ENCODE measurements around the gene RSPH9. TPM values are rescaled to one million over a fixed set of nuclear protein-coding genes. Genes with fewer than 3 reads are reported as not detected.

Gene RSPH9
- total and polyA plus RNA-seq, 7 experiments from 2014 or later, result 0.96 to 1.1 TPM; not detected in 5

DNA sequence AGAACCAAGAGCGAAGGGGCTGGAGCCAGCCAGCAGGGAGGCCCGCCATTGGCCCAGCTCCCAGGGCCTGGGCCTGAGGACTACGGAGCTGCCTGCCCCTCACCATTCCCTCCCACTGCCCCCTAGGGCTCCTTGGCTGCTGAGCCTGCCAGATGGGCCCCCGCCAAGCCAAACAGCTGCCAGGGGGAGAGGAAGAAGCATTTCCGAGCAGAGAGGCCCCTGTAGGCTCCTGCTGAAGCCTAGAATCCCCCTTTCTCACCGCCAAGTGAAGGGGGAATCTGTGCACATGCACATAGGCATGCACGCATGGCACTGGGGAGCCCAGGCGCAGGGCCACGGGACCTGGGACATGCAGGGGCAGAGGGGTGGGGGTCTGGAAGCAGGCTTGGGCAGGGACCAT is 71.3 kb downstream of the RSPH9 start:
- intact Hi-C loops (cut with micrococcal nuclease), result no loop called here
- H3K27ac ChIP-seq (ENCODE audit: low read depth, low read length), result no peak overlapping the region
- H3K27me3 ChIP-seq (ENCODE audit: control insufficient read depth in 2 of 2, insufficient read depth in 2 of 2, low read length in 2 of 2), result no peaks in the 10 kb centered on the region
- no peaks in the 10 kb centered on the region for H3K36me3 Mint-ChIP-seq
- peaks cover 0 to 5% (median 0%) of the 10 kb centered on the region in 7 donors for H3K4me1 Mint-ChIP-seq
- no peak overlapping the region for H3K4me3 Mint-ChIP-seq
- no peaks in the 10 kb centered on the region for H3K9me3 ChIP-seq (ENCODE audit: control insufficient read depth in 2 of 3, low read length in 3 of 3)
- CTCF ChIA-PET, result interaction anchor here (1.5 kb wide), 1 partner anchor 45 kb away, joined by 3 read pairs; no protein-coding TSS in a partner anchor
- no peak overlapping the region for H3K4me3 ChIP-seq (ENCODE audit: low read length)
- ATAC-seq, result no peak
- no peak overlapping the region for H3K27ac Mint-ChIP-seq
- no peaks in the 10 kb centered on the region for H3K36me3 ChIP-seq (ENCODE audit: control insufficient read depth in 2 of 3, insufficient read depth in 3 of 3, low read length in 3 of 3)
- H3K9me3 Mint-ChIP-seq, result no peaks in the 10 kb centered on the region
- POLR2A ChIA-PET, result no interaction called here
- no peaks in the 10 kb centered on the region for H3K4me1 ChIP-seq (ENCODE audit: control insufficient read depth in 2 of 2, insufficient read depth in 2 of 2, low read length in 2 of 2)
- DNase-seq, result no peak
- H3K27me3 Mint-ChIP-seq, result peaks cover 1 to 28% (median 5%) of the 10 kb centered on the region in 5 donors

- H3K4me1 Mint-ChIP-seq, result peaks cover 0 to 3% (median 0%) of the 10 kb centered on the region in 7 donors
- H3K36me3 ChIP-seq (ENCODE audit: control insufficient read depth in 2 of 3, insufficient read depth in 3 of 3, low read length in 3 of 3), result no peaks in the 10 kb centered on the region
- ChIA-PET POLR2A (no interaction called here), CTCF (no interaction called here)
- no peaks in the 10 kb centered on the region for H3K27me3 ChIP-seq (ENCODE audit: control insufficient read depth in 2 of 2, insufficient read depth in 2 of 2, low read length in 2 of 2)
- no peaks in the 10 kb centered on the region for H3K9me3 Mint-ChIP-seq
- H3K27me3 Mint-ChIP-seq, result peaks cover 0 to 15% (median 3%) of the 10 kb centered on the region in 5 donors
- intact Hi-C loops (cut with micrococcal nuclease), result no loop called here
- H3K4me1 ChIP-seq (ENCODE audit: control insufficient read depth in 2 of 2, insufficient read depth in 2 of 2, low read length in 2 of 2), result no peaks in the 10 kb centered on the region
- no peak overlapping the region for H3K4me3 Mint-ChIP-seq
- no peaks in the 10 kb centered on the region for H3K36me3 Mint-ChIP-seq
- no peak for ATAC-seq
- H3K27ac Mint-ChIP-seq, result no peak overlapping the region
- DNase-seq, result no peak
- no peak overlapping the region for H3K4me3 ChIP-seq (ENCODE audit: low read length)
- H3K9me3 ChIP-seq (ENCODE audit: control insufficient read depth in 2 of 3, low read length in 3 of 3), result no peaks in the 10 kb centered on the region
- no peak overlapping the region for H3K27ac ChIP-seq (ENCODE audit: low read depth, low read length)
Measured at GRCh38 chr6:43717389-43717788, 72.6 kb downstream of the RSPH9 start.

DNA sequence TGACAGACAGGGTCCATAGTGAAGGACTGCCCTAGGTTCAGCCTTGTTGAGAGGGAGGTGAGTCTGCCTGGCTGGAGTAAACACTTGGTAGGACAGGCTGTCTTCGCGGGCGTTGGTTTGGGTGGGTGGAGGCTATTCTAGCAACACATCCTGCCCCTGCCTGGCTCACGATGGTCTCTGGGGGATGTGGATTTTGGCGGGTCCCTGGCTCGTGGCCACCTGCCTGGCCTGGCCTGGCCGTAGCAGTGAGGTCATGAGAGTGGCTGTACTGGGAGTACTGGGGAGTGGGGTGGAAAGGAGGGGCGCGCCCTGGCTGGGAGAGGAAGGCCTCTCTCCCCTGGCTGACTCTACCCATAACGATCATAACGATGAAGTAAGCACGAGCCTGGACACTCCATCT is 73.0 kb downstream of the RSPH9 start:
- Histone ChIP-seq H3K9me3 (ENCODE audit: control insufficient read depth in 2 of 3, low read length in 3 of 3) (no peaks in the 10 kb centered on the region), H3K27me3 (ENCODE audit: control insufficient read depth in 2 of 2, insufficient read depth in 2 of 2, low read length in 2 of 2) (no peaks in the 10 kb centered on the region), H3K4me1 (ENCODE audit: control insufficient read depth in 2 of 2, insufficient read depth in 2 of 2, low read length in 2 of 2) (no peaks in the 10 kb centered on the region), H3K4me3 (ENCODE audit: low read length) (no peak overlapping the region), H3K27ac (ENCODE audit: low read depth, low read length) (no peak overlapping the region), H3K36me3 (ENCODE audit: control insufficient read depth in 2 of 3, insufficient read depth in 3 of 3, low read length in 3 of 3) (no peaks in the 10 kb centered on the region)
- Mint-ChIP-seq H3K9me3 (no peaks in the 10 kb centered on the region), H3K4me3 (no peak overlapping the region), H3K27me3 (peaks cover 0 to 13% (median 3%) of the 10 kb centered on the region in 5 donors), H3K36me3 (no peaks in the 10 kb centered on the region), H3K4me1 (peaks cover 0 to 3% (median 0%) of the 10 kb centered on the region in 7 donors), H3K27ac (no peak overlapping the region)
- ChIA-PET POLR2A (no interaction called here), CTCF (no interaction called here)
- DNase-seq (no peak), ATAC-seq (no peak)
- intact Hi-C loops (cut with micrococcal nuclease), result no loop called here

- Mint-ChIP-seq H3K27me3 (peaks cover 0 to 13% (median 3%) of the 10 kb centered on the region in 5 donors), H3K4me3 (no peak overlapping the region), H3K4me1 (peaks cover 1 to 5% (median 3%) of the 10 kb centered on the region in 7 donors), H3K27ac (no peak overlapping the region), H3K36me3 (no peaks in the 10 kb centered on the region), H3K9me3 (no peaks in the 10 kb centered on the region)
- no peaks in the 10 kb centered on the region for H3K27me3 ChIP-seq (ENCODE audit: control insufficient read depth in 2 of 2, insufficient read depth in 2 of 2, low read length in 2 of 2)
- intact Hi-C loops (cut with micrococcal nuclease), result no loop called here
- no peak overlapping the region for H3K27ac ChIP-seq (ENCODE audit: low read depth, low read length)
- DNase-seq, result no peak
- no peak for ATAC-seq
- no peaks in the 10 kb centered on the region for H3K36me3 ChIP-seq (ENCODE audit: control insufficient read depth in 2 of 3, insufficient read depth in 3 of 3, low read length in 3 of 3)
- POLR2A ChIA-PET, result interaction anchor here (0.6 kb wide), 1 partner anchor 8 kb away, joined by 3 read pairs; no protein-coding TSS in a partner anchor
- H3K9me3 ChIP-seq (ENCODE audit: control insufficient read depth in 2 of 3, low read length in 3 of 3), result no peaks in the 10 kb centered on the region
- H3K4me1 ChIP-seq (ENCODE audit: control insufficient read depth in 2 of 2, insufficient read depth in 2 of 2, low read length in 2 of 2), result no peaks in the 10 kb centered on the region
- H3K4me3 ChIP-seq (ENCODE audit: low read length), result no peak overlapping the region
- CTCF ChIA-PET, result no interaction called here
Measured at GRCh38 chr6:43718387-43719105, 73.7 kb downstream of the RSPH9 start.

DNA sequence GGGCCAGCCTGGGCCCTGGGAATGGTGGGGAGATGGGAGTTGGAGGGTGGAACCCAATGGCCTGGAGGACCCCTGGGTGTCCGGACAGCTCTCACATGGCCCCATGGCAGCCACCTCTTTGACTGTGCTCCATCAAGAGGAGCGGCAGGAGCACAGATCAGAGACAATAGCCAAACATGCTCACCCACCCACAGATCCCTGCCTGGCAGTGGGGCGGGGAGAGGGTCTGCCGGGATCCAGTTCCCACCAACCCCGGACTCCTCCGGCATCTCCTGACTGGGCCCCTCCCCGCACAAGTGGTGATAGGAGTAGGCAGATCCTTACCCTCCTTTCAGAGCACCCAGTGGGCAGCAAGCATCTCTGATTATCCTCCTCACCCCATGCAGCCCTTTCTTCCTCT is 74.7 kb downstream of the RSPH9 start:
- ChIA-PET CTCF (no interaction called here), POLR2A (interaction anchor here (0.6 kb wide), 1 partner anchor 9 kb away, joined by 3 read pairs; no protein-coding TSS in a partner anchor)
- H3K27me3 Mint-ChIP-seq, result peaks cover 0 to 7% (median 0%) of the 10 kb centered on the region in 5 donors
- H3K4me1 Mint-ChIP-seq, result peaks cover 10 to 14% (median 12%) of the 10 kb centered on the region in 7 donors
- no peak overlapping the region for H3K4me3 Mint-ChIP-seq
- no peaks in the 10 kb centered on the region for H3K27me3 ChIP-seq (ENCODE audit: control insufficient read depth in 2 of 2, insufficient read depth in 2 of 2, low read length in 2 of 2)
- no peaks in the 10 kb centered on the region for H3K36me3 Mint-ChIP-seq
- no peaks in the 10 kb centered on the region for H3K9me3 ChIP-seq (ENCODE audit: control insufficient read depth in 2 of 3, low read length in 3 of 3)
- DNase-seq (no peak), ATAC-seq (no peak)
- H3K4me1 ChIP-seq (ENCODE audit: control insufficient read depth in 2 of 2, insufficient read depth in 2 of 2, low read length in 2 of 2), result peaks cover 6 to 7% of the 10 kb centered on the region in 2 donors
- no peaks in the 10 kb centered on the region for H3K9me3 Mint-ChIP-seq
- H3K36me3 ChIP-seq (ENCODE audit: control insufficient read depth in 2 of 3, insufficient read depth in 3 of 3, low read length in 3 of 3), result no peaks in the 10 kb centered on the region
- intact Hi-C loops (cut with micrococcal nuclease), result no loop called here
- H3K27ac Mint-ChIP-seq, result no peak overlapping the region
- H3K27ac ChIP-seq (ENCODE audit: low read depth, low read length), result no peak overlapping the region
- no peak overlapping the region for H3K4me3 ChIP-seq (ENCODE audit: low read length)

DNA sequence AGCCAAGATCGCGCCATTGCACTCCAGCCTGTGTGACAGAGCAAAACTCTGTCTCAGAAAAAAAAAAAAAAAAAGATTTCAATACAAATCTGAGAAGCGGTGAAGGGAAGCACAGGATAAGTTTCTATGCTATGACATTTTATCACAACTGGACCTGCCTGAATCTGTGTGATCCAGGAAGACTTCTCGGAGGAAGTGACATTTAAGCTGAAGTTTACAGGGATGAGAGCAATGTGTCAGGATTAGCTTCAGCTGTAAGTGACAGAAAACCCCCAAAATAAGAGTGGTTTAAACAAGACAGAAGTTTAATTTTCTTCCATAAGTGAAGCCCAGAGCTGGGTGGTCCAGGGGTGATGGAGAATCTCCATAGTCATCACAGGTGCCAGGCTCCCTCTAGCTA is 76.2 kb downstream of the RSPH9 start:
- Histone ChIP-seq H3K4me1 (ENCODE audit: control insufficient read depth in 2 of 2, insufficient read depth in 2 of 2, low read length in 2 of 2) (peaks cover 19 to 22% of the 10 kb centered on the region in 2 donors), H3K9me3 (ENCODE audit: control insufficient read depth in 2 of 3, low read length in 3 of 3) (no peaks in the 10 kb centered on the region), H3K36me3 (ENCODE audit: control insufficient read depth in 2 of 3, insufficient read depth in 3 of 3, low read length in 3 of 3) (no peaks in the 10 kb centered on the region), H3K27me3 (ENCODE audit: control insufficient read depth in 2 of 2, insufficient read depth in 2 of 2, low read length in 2 of 2) (no peaks in the 10 kb centered on the region), H3K4me3 (ENCODE audit: low read length) (no peak overlapping the region), H3K27ac (ENCODE audit: low read depth, low read length) (no peak overlapping the region)
- Mint-ChIP-seq H3K27me3 (peaks cover 0 to 7% (median 0%) of the 10 kb centered on the region in 5 donors), H3K27ac (no peak overlapping the region), H3K4me1 (peaks cover 20 to 29% (median 26%) of the 10 kb centered on the region in 7 donors), H3K9me3 (no peaks in the 10 kb centered on the region), H3K4me3 (no peak overlapping the region), H3K36me3 (no peaks in the 10 kb centered on the region)
- CTCF ChIA-PET, result interaction anchor here (0.7 to 2.0 kb wide), 5 partner anchors 51 to 358 kb away, joined by 5 to 12 read pairs (median 6); no protein-coding TSS in a partner anchor
- POLR2A ChIA-PET, result no interaction called here
- no peak for ATAC-seq
- intact Hi-C loops (cut with micrococcal nuclease), result loop anchor here (5.0 to 10.0 kb wide), 3 partner anchors 96 to 431 kb away; no protein-coding TSS in a partner anchor
- no peak for DNase-seq

Measured in naive thymus-derived CD4-positive, alpha-beta T cell (primary cell).